Fibroblast of the aortic adventitia (primary cell): ENCODE results near the gene KDM4C. TPM values are rescaled to one million over a fixed set of nuclear protein-coding genes. Genes with fewer than 3 reads are reported as not detected.

ENCODE experiments used
- DNase-seq: peaks from one replicate; pipeline ENCODE4 v3.0.0-alpha.2; 2010; ENCODE audit warnings: low read depth
- H3K4me3 ChIP-seq: 2 replicates; pipeline ENCODE4 v1.5.1; 2011; ENCODE audit warnings: low read depth, mild to moderate bottlenecking, control low read depth, low read length, moderate library complexity
- total RNA-seq: library from RNA; depleted of rRNA; stranded (reverse); fragments of >200 nt; gene quantifications from 2 replicates; pipeline ENCODE4 v1.2.3, GENCODE V29; 2012; ENCODE audit warnings: low replicate concordance
- TF ChIP-seq, protein P1 (sequence below): IDR thresholded peaks from 2 replicates; pipeline ENCODE4 v1.5.1; 2011; ENCODE audit warnings: mild to moderate bottlenecking, low read length, control low read depth, inconsistent platforms; ENCODE audit not compliant: insufficient read depth

KDM4C gene
- total RNA-seq, 1 donor, result 25.1 TPM

GRCh38 chr9:6929441-6930215 lies 171.9 kb downstream of the KDM4C start:
- no peak overlapping the region for H3K4me3 ChIP-seq
- TF ChIP-seq, protein P1, sequence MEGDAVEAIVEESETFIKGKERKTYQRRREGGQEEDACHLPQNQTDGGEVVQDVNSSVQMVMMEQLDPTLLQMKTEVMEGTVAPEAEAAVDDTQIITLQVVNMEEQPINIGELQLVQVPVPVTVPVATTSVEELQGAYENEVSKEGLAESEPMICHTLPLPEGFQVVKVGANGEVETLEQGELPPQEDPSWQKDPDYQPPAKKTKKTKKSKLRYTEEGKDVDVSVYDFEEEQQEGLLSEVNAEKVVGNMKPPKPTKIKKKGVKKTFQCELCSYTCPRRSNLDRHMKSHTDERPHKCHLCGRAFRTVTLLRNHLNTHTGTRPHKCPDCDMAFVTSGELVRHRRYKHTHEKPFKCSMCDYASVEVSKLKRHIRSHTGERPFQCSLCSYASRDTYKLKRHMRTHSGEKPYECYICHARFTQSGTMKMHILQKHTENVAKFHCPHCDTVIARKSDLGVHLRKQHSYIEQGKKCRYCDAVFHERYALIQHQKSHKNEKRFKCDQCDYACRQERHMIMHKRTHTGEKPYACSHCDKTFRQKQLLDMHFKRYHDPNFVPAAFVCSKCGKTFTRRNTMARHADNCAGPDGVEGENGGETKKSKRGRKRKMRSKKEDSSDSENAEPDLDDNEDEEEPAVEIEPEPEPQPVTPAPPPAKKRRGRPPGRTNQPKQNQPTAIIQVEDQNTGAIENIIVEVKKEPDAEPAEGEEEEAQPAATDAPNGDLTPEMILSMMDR, result no peak
- no peak for DNase-seq

DNA sequence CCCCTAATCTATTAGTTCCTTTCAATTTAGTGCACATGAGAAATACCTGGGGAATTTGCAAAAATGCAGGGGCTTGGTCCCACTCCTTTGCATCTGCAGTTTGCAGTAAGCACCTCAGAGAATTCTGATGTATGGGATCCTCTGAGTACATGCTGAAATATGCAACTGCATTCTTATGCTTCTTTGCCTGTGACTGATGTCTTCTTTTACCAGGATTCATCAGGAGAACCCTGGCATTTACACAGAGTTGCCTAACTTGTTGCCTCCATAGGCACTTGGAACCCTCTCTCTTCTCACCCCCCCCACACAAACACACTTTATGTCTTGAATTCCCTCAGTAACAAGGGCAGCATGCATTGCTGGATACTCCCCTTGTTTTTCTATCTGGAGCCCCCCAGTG lies 173.1 kb downstream of the KDM4C start:
- TF ChIP-seq, protein P1, result no peak
- H3K4me3 ChIP-seq, result no peak overlapping the region
- DNase-seq, result peak; percentile 67

- TF ChIP-seq, protein P1, result no peak
- peak; percentile 78 for DNase-seq
- H3K4me3 ChIP-seq, result no peak overlapping the region
Observed at GRCh38 chr9:6931913-6932312, 174.1 kb downstream of the KDM4C start.

DNA sequence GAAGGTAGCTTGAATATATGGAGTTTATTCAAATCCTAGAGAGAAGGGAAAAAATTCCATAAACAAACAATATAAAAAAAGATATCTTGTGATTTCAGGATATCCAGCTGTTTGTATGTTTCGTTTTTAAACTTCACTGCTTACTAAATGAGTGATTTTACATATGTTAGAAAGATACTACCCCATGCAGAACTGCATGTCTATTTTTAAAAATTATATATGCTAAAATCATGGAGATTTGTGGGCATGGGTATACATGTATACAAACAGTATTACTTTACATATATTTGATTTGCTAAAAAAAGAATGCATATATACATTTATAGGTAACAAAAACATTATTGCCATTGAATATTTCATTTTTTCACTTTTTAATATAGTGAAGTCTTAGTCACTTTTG lies 178.3 kb downstream of the KDM4C start:
- no peak for DNase-seq
- H3K4me3 ChIP-seq, result no peak overlapping the region
- TF ChIP-seq, protein P1, result no peak

- no peak for DNase-seq
- TF ChIP-seq, protein P1, result no peak
- H3K4me3 ChIP-seq, result no peak overlapping the region
Observed at GRCh38 chr9:6937209-6937608, 179.4 kb downstream of the KDM4C start.

GRCh38 chr9:6938447-6938846 lies 180.7 kb downstream of the KDM4C start:
- H3K4me3 ChIP-seq, result no peak overlapping the region
- TF ChIP-seq, protein P1, result no peak
- peak; percentile 94 for DNase-seq

DNA sequence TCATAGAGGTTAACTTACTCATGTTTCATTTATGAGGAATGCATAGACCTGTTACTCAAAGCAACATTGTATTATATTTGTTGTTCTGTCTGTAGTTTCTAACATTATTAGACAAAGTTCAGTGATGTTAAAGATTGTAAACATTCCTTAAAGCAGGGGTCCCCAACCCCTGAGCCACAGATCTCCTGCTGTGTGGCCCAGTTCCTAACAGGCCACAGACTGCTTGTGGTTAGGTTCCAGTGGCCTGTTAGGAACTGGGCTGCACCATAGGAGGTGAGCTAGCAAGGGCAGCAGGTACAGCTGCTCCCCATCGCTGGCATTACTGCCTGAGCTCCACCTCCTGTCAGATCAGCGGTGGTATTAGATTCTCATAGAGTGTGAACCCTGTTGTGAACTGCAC lies 181.1 kb downstream of the KDM4C start:
- H3K4me3 ChIP-seq, result no peak overlapping the region
- DNase-seq, result no peak
- TF ChIP-seq, protein P1, result no peak
